Astrocyte of the cerebellum (primary cell): Measurements from ENCODE around the gene ZBED2.

Experiments
- DNase-seq: peaks from one replicate; pipeline ENCODE4 v3.0.0-alpha.2; 2011; ENCODE audit warnings: low read depth
- H3K4me3 ChIP-seq: 2 replicates; pipeline ENCODE4 v1.5.1; 2011; ENCODE audit warnings: mild to moderate bottlenecking, low read depth, low read length, moderate library complexity
- in situ Hi-C: cut with HindIII; loops from 2 replicates; pipeline ENCODE4 v1.10.0; 2017; ENCODE audit warnings: low sequenced_read_pairs
- TF ChIP-seq, protein P1 (sequence below): IDR thresholded peaks from 2 replicates; pipeline ENCODE4 v1.5.1; 2012; ENCODE audit warnings: low read length, low read depth, moderate library complexity, mild to moderate bottlenecking; ENCODE audit errors: missing control alignments

Gene ZBED2

DNA sequence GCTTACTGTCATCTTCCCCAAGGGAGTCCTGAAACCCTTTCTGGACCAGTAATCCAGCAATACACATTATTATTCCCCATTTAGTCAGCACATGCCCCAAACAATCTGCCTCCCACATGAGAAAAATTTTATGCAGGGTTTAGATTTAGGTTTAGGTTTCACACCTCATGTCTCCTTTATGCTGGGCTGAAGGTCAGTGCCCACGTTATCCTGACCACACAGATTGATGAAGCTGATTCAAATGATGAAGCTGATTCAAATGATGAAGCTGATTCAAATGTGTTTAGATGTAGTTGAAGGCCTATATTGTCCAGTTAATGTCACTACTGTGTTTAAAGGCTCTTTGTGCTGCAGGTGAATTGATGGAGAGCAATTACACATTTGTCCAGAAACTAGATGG, 18.1 kb upstream of the ZBED2 start:
- no peak for DNase-seq
- no peak overlapping the region for H3K4me3 ChIP-seq
- in situ Hi-C loops = no loop called here
- TF ChIP-seq, protein P1, sequence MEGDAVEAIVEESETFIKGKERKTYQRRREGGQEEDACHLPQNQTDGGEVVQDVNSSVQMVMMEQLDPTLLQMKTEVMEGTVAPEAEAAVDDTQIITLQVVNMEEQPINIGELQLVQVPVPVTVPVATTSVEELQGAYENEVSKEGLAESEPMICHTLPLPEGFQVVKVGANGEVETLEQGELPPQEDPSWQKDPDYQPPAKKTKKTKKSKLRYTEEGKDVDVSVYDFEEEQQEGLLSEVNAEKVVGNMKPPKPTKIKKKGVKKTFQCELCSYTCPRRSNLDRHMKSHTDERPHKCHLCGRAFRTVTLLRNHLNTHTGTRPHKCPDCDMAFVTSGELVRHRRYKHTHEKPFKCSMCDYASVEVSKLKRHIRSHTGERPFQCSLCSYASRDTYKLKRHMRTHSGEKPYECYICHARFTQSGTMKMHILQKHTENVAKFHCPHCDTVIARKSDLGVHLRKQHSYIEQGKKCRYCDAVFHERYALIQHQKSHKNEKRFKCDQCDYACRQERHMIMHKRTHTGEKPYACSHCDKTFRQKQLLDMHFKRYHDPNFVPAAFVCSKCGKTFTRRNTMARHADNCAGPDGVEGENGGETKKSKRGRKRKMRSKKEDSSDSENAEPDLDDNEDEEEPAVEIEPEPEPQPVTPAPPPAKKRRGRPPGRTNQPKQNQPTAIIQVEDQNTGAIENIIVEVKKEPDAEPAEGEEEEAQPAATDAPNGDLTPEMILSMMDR = no peak

DNA sequence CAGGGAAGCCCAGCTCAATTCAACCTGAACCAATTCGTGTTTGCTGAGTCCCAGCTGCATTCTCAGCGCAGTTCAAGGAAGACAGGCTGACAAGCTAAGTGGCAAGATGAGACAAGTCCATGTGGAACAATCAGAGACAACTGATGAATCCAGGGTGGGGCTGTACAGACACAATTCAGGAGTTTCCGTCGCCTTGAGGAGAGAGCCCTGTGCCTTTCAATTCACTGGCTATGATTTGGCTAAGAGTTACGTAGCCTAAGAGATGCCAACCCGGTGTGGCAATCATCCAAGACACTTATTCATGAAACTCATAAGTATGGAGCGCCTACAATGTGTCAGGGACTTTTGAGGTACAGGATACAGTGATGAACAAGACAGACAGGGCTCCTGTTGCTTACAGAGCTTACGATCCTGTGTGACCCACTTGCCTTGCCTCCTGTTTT, 15.5 kb upstream of the ZBED2 start:
- in situ Hi-C loops = no loop called here
- no peak for DNase-seq
- TF ChIP-seq, protein P1 = no peak
- H3K4me3 ChIP-seq = no peak overlapping the region

DNA sequence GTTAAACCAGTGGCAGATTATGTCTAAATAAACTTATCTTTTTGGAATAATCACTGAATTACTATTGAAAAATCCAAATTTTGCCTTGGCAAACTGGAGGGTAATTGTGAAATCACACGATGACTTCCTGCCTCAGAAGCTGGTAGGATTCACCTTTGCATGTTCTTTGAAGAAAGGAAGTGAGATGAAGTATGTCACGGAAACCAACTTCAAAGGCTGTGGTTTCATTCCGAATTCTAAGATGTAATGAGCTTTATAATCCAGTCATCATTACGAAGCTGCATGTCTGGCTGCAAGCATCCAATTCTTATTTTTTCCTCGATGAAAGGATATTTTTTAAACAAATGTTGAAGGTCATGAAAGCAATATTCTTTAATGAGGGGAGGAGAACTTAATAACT, 15.0 kb upstream of the ZBED2 start:
- no peak overlapping the region for H3K4me3 ChIP-seq
- peak; percentile 18 for DNase-seq
- in situ Hi-C loops = no loop called here
- TF ChIP-seq, protein P1 = no peak

DNA sequence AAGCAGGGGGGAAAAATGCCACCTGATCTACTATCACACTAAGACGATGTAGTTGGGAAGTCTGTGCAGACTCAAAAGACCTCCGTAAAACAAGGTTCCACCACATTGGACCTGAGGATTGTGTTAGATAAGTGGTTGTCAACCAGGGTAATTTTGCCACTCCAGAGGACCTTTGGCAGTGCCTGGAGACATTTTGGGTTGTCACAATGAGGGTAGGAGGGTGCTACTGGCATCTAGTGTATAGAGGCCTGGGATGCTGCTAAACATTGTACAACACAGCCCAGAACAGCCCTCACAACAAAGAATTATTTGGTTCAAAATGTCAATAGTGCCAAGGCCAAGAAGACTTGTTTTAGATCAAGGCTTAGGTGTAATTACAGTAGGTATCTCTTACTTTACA, 14.6 kb upstream of the ZBED2 start:
- in situ Hi-C loops = no loop called here
- H3K4me3 ChIP-seq = no peak overlapping the region
- TF ChIP-seq, protein P1 = no peak
- no peak for DNase-seq

DNA sequence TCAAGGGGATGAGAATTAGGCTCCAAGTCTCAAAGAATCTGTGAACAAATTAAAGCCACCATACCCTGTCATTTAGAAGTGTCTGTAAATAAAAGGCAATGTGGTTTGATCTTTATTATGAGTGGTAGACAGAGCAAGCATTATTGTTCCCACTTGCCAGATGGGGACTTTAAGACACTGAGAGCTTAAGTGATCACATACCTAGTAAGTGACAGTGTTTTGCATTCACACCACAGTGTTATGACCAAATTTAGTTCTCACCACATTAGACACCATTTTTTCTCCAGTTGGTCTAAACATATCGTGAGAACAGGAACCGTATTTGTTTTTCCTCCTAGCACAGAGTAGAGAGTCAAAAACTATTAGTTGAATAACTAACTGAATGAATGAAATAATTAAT, 13.2 kb upstream of the ZBED2 start:
- in situ Hi-C loops = no loop called here
- no peak for DNase-seq
- TF ChIP-seq, protein P1 = no peak
- no peak overlapping the region for H3K4me3 ChIP-seq

DNA sequence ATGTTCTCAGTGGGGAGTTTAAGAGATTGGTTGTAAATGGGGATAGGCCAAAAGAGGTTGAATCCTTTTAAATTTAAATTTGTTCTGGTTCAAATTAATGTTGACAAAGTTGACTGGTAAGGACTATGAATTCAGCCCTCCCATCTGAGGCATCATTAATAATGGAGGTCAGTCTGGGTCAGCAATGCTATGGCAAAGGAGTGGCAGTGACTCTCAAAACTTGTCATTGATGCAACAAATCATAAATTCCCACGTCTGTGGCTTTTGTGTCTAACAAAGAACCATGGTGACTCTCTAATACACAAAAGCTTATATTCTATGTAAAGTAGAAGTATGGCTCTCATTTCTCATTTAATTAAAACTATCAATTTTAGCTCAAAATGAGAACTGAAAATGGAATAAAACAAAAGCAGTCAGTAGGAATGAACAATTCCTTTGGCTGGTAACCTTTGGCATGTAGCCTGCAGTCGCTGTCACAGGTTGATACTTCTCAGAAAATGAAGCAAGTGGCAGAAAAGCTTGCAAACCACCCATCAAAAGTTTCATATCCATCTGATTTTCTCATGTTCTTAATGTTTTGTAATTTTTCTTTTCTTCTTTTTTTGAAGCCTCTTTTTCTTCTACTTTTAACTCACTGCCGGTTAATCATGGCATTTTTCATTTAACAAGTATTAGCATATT, 12.2 kb upstream of the ZBED2 start:
- H3K4me3 ChIP-seq = no peak overlapping the region
- in situ Hi-C loops = no loop called here
- TF ChIP-seq, protein P1 = no peak
- DNase-seq = no peak
